ENCODE results near the gene RASGEF1C.

The RASGEF1C gene

GRCh38 chr5:180159756-180160155 is 49.3 kb downstream of the RASGEF1C start:
- DNase-seq (ENCODE audit: low spot score): no peak

- no peak for DNase-seq (ENCODE audit: low spot score)
These were observed 51.1 kb downstream of the RASGEF1C start for GRCh38 chr5:180157866-180158265.

GRCh38 chr5:180156141-180156540 is 52.9 kb downstream of the RASGEF1C start:
- no peak for DNase-seq (ENCODE audit: low spot score)

- DNase-seq (ENCODE audit: low spot score): no peak
These were observed 53.6 kb downstream of the RASGEF1C start for GRCh38 chr5:180155365-180155926.

GRCh38 chr5:180154821-180155364 is 54.1 kb downstream of the RASGEF1C start:
- DNase-seq (ENCODE audit: low spot score): no peak

- DNase-seq (ENCODE audit: low spot score): no peak
These were observed 55.0 kb downstream of the RASGEF1C start for GRCh38 chr5:180153991-180154390.

GRCh38 chr5:180153099-180153498 is 55.9 kb downstream of the RASGEF1C start:
- DNase-seq (ENCODE audit: low spot score): no peak

- DNase-seq (ENCODE audit: low spot score): no peak
These were observed 65.2 kb downstream of the RASGEF1C start for GRCh38 chr5:180143656-180144364.

GRCh38 chr5:180142824-180143610 is 66.0 kb downstream of the RASGEF1C start:
- DNase-seq (ENCODE audit: low spot score): no peak

GRCh38 chr5:180142021-180142765 is 66.8 kb downstream of the RASGEF1C start:
- peak; percentile 58 for DNase-seq (ENCODE audit: low spot score)

- no peak for DNase-seq (ENCODE audit: low spot score)
These were observed 67.8 kb downstream of the RASGEF1C start for GRCh38 chr5:180141068-180141660.

- DNase-seq (ENCODE audit: low spot score): no peak
These were observed 68.4 kb downstream of the RASGEF1C start for GRCh38 chr5:180140571-180140970.

GRCh38 chr5:180140079-180140554 is 68.9 kb downstream of the RASGEF1C start:
- DNase-seq (ENCODE audit: low spot score): peak; percentile 36

GRCh38 chr5:180139731-180140055 is 69.3 kb downstream of the RASGEF1C start:
- no peak for DNase-seq (ENCODE audit: low spot score)

GRCh38 chr5:180138976-180139730 is 69.9 kb downstream of the RASGEF1C start:
- DNase-seq (ENCODE audit: low spot score): no peak

GRCh38 chr5:180138214-180138975 is 70.6 kb downstream of the RASGEF1C start:
- no peak for DNase-seq (ENCODE audit: low spot score)

GRCh38 chr5:180137401-180138213 is 71.4 kb downstream of the RASGEF1C start:
- no peak for DNase-seq (ENCODE audit: low spot score)

- DNase-seq (ENCODE audit: low spot score): no peak
These were observed 72.2 kb downstream of the RASGEF1C start for GRCh38 chr5:180136630-180137381.

All from pons (tissue), 1 donor.